ENCODE data around the gene LIN7B. TPM values are rescaled to one million over a fixed set of nuclear protein-coding genes. Genes with fewer than 3 reads are reported as not detected.
A peak's percentile ranks its signal among the peaks of the same experiment; 100 is the strongest.

The LIN7B gene
- total and polyA plus RNA-seq, 2 of the 13 experiments (the other 11 are each of a cell fraction or from before 2014, with no cell fraction given), result 5.3 to 7.6 TPM

- TF ChIP-seq, protein P1, sequence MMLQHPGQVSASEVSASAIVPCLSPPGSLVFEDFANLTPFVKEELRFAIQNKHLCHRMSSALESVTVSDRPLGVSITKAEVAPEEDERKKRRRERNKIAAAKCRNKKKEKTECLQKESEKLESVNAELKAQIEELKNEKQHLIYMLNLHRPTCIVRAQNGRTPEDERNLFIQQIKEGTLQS (CRISPR knock-in tag; IDR thresholded peaks at IDR 0.05), result 0 out of 2 replicates have a peak, but pooled peaks have one; percentile 33
- TF ChIP-seq, protein P2, sequence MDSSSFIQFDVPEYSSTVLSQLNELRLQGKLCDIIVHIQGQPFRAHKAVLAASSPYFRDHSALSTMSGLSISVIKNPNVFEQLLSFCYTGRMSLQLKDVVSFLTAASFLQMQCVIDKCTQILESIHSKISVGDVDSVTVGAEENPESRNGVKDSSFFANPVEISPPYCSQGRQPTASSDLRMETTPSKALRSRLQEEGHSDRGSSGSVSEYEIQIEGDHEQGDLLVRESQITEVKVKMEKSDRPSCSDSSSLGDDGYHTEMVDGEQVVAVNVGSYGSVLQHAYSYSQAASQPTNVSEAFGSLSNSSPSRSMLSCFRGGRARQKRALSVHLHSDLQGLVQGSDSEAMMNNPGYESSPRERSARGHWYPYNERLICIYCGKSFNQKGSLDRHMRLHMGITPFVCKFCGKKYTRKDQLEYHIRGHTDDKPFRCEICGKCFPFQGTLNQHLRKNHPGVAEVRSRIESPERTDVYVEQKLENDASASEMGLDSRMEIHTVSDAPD (CRISPR knock-in tag; IDR thresholded peaks at IDR 0.05), result no peak
- no peak for TF ChIP-seq GABPA (IDR thresholded peaks at IDR 0.05; ENCODE audit: low read depth, low read length)
- TF ChIP-seq GABPA (CRISPR knock-in tag; IDR thresholded peaks at IDR 0.05; ENCODE audit: low read depth), result no peak
- TF ChIP-seq ZNF557 (CRISPR knock-in tag; IDR thresholded peaks at IDR 0.05), result peak; percentile 86; the same call in 1 of the 2 replicates
- no peak for TF ChIP-seq IRF1 (CRISPR knock-in tag; IDR thresholded peaks at IDR 0.05; ENCODE audit: low read depth)
- TF ChIP-seq, protein P3, sequence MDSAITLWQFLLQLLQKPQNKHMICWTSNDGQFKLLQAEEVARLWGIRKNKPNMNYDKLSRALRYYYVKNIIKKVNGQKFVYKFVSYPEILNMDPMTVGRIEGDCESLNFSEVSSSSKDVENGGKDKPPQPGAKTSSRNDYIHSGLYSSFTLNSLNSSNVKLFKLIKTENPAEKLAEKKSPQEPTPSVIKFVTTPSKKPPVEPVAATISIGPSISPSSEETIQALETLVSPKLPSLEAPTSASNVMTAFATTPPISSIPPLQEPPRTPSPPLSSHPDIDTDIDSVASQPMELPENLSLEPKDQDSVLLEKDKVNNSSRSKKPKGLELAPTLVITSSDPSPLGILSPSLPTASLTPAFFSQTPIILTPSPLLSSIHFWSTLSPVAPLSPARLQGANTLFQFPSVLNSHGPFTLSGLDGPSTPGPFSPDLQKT (CRISPR knock-in tag; IDR thresholded peaks at IDR 0.05; ENCODE audit: borderline replicate concordance), result no peak
- TF ChIP-seq, protein P4, sequence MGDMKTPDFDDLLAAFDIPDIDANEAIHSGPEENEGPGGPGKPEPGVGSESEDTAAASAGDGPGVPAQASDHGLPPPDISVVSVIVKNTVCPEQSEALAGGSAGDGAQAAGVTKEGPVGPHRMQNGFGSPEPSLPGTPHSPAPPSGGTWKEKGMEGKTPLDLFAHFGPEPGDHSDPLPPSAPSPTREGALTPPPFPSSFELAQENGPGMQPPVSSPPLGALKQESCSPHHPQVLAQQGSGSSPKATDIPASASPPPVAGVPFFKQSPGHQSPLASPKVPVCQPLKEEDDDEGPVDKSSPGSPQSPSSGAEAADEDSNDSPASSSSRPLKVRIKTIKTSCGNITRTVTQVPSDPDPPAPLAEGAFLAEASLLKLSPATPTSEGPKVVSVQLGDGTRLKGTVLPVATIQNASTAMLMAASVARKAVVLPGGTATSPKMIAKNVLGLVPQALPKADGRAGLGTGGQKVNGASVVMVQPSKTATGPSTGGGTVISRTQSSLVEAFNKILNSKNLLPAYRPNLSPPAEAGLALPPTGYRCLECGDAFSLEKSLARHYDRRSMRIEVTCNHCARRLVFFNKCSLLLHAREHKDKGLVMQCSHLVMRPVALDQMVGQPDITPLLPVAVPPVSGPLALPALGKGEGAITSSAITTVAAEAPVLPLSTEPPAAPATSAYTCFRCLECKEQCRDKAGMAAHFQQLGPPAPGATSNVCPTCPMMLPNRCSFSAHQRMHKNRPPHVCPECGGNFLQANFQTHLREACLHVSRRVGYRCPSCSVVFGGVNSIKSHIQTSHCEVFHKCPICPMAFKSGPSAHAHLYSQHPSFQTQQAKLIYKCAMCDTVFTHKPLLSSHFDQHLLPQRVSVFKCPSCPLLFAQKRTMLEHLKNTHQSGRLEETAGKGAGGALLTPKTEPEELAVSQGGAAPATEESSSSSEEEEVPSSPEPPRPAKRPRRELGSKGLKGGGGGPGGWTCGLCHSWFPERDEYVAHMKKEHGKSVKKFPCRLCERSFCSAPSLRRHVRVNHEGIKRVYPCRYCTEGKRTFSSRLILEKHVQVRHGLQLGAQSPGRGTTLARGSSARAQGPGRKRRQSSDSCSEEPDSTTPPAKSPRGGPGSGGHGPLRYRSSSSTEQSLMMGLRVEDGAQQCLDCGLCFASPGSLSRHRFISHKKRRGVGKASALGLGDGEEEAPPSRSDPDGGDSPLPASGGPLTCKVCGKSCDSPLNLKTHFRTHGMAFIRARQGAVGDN (CRISPR knock-in tag; IDR thresholded peaks at IDR 0.05), result peak; percentile 88
- TF ChIP-seq TMF1 (CRISPR knock-in tag; IDR thresholded peaks at IDR 0.05; ENCODE audit: low read depth), result 0 out of 2 replicates have a peak, but pooled peaks have one; percentile 64
- TF ChIP-seq ZNF431 (CRISPR knock-in tag; IDR thresholded peaks at IDR 0.05; ENCODE audit: borderline replicate concordance, low read depth), result 0 out of 2 replicates have a peak, but pooled peaks have one; percentile 72
- TF ChIP-seq REPIN1 (CRISPR knock-in tag; IDR thresholded peaks at IDR 0.05; ENCODE audit: borderline replicate concordance, low read depth), result 0 out of 2 replicates have a peak, but pooled peaks have one; percentile 33
- TF ChIP-seq SRSF4 (IDR thresholded peaks at IDR 0.05; ENCODE audit: low read depth, low read length, poor library complexity, severe bottlenecking), result no peak
- TF ChIP-seq ZIK1 (CRISPR knock-in tag; IDR thresholded peaks at IDR 0.05; ENCODE audit: borderline replicate concordance, low read depth), result peak; percentile 72; the same call in 1 of the 2 replicates
- TF ChIP-seq KLF11 (CRISPR knock-in tag; IDR thresholded peaks at IDR 0.05), result no peak
- TF ChIP-seq E2F2 (CRISPR knock-in tag; IDR thresholded peaks at IDR 0.05; ENCODE audit: borderline replicate concordance), result peak; percentile 38; the same call in 1 of the 2 replicates
- no peak for TF ChIP-seq ZNF570 (CRISPR knock-in tag; IDR thresholded peaks at IDR 0.05; ENCODE audit: borderline replicate concordance)
- no peak for TF ChIP-seq KDM3A (CRISPR knock-in tag; IDR thresholded peaks at IDR 0.05; ENCODE audit: low read depth)
These were observed 5.5 kb downstream of the LIN7B start, which contains the start of gene PPFIA3 (continued) for GRCh38 chr19:49119411-49120324.

Measured in HepG2 (cell line).